Measurements from ENCODE around the gene LTB4R2.

Gene LTB4R2

GRCh38 chr14:24309538-24310264 lies at the start of gene LTB4R2:
Gene LTB4R2 (plus strand): TSS chr14:24310140. CDS start chr14:24310665, 525 bp downstream.
- peak within 1 kb of the TSS; percentile 71 for H3K27ac ChIP-seq (ENCODE audit: low read depth, low read length)
- peak within 1 kb of the TSS; percentile 55 to 61 for H3K9ac ChIP-seq (ENCODE audit: low read depth in 1 of 2, low read length in 2 of 2)
- H3K27me3 ChIP-seq (ENCODE audit: control insufficient read depth in 1 of 2, insufficient read depth in 2 of 2, low read length in 2 of 2): no peaks in the 10 kb centered on the region
- peak within 1 kb of the TSS; percentile 59 to 69 for H3K4me3 ChIP-seq (ENCODE audit: low read depth in 1 of 2, low read length in 2 of 2)
- peaks cover 50 to 77% of the 10 kb centered on the region in 2 donors for H3K4me1 ChIP-seq (ENCODE audit: control insufficient read depth in 1 of 2, insufficient read depth in 2 of 2, low read length in 2 of 2)
- H3K9me3 ChIP-seq (ENCODE audit: control insufficient read depth in 1 of 2, low read length in 2 of 2): no peaks in the 10 kb centered on the region
- peaks cover 18 to 20% of the 10 kb centered on the region in 2 donors for H3K36me3 ChIP-seq (ENCODE audit: control insufficient read depth in 1 of 2, insufficient read depth in 2 of 2, low read length in 2 of 2)

- Histone ChIP-seq H3K9ac (ENCODE audit: low read depth in 1 of 2, low read length in 2 of 2) (no peak overlapping the region), H3K27ac (ENCODE audit: low read depth, low read length) (no peak overlapping the region), H3K9me3 (ENCODE audit: control insufficient read depth in 1 of 2, low read length in 2 of 2) (no peaks in the 10 kb centered on the region), H3K4me3 (ENCODE audit: low read depth in 1 of 2, low read length in 2 of 2) (no peak overlapping the region), H3K4me1 (ENCODE audit: control insufficient read depth in 1 of 2, insufficient read depth in 2 of 2, low read length in 2 of 2) (no peaks in the 10 kb centered on the region), H3K27me3 (ENCODE audit: control insufficient read depth in 1 of 2, insufficient read depth in 2 of 2, low read length in 2 of 2) (no peaks in the 10 kb centered on the region), H3K36me3 (ENCODE audit: control insufficient read depth in 1 of 2, insufficient read depth in 2 of 2, low read length in 2 of 2) (peaks cover 0 to 15% of the 10 kb centered on the region in 2 donors)
Measured at GRCh38 chr14:24260780-24261157, 49.2 kb upstream of the LTB4R2 start.

GRCh38 chr14:24261256-24261968 lies 48.5 kb upstream of the LTB4R2 start:
- Histone ChIP-seq H3K27me3 (ENCODE audit: control insufficient read depth in 1 of 2, insufficient read depth in 2 of 2, low read length in 2 of 2) (no peaks in the 10 kb centered on the region), H3K4me3 (ENCODE audit: low read depth in 1 of 2, low read length in 2 of 2) (no peak overlapping the region), H3K9me3 (ENCODE audit: control insufficient read depth in 1 of 2, low read length in 2 of 2) (no peaks in the 10 kb centered on the region), H3K27ac (ENCODE audit: low read depth, low read length) (no peak overlapping the region), H3K36me3 (ENCODE audit: control insufficient read depth in 1 of 2, insufficient read depth in 2 of 2, low read length in 2 of 2) (peaks cover 5 to 21% of the 10 kb centered on the region in 2 donors), H3K9ac (ENCODE audit: low read depth in 1 of 2, low read length in 2 of 2) (no peak overlapping the region), H3K4me1 (ENCODE audit: control insufficient read depth in 1 of 2, insufficient read depth in 2 of 2, low read length in 2 of 2) (no peaks in the 10 kb centered on the region)

GRCh38 chr14:24261969-24262327 lies 48.0 kb upstream of the LTB4R2 start:
- H3K27ac ChIP-seq (ENCODE audit: low read depth, low read length): no peak overlapping the region
- no peaks in the 10 kb centered on the region for H3K4me1 ChIP-seq (ENCODE audit: control insufficient read depth in 1 of 2, insufficient read depth in 2 of 2, low read length in 2 of 2)
- H3K36me3 ChIP-seq (ENCODE audit: control insufficient read depth in 1 of 2, insufficient read depth in 2 of 2, low read length in 2 of 2): peaks cover 10 to 26% of the 10 kb centered on the region in 2 donors
- no peak overlapping the region for H3K4me3 ChIP-seq (ENCODE audit: low read depth in 1 of 2, low read length in 2 of 2)
- H3K27me3 ChIP-seq (ENCODE audit: control insufficient read depth in 1 of 2, insufficient read depth in 2 of 2, low read length in 2 of 2): no peaks in the 10 kb centered on the region
- no peak overlapping the region for H3K9ac ChIP-seq (ENCODE audit: low read depth in 1 of 2, low read length in 2 of 2)
- no peaks in the 10 kb centered on the region for H3K9me3 ChIP-seq (ENCODE audit: control insufficient read depth in 1 of 2, low read length in 2 of 2)

GRCh38 chr14:24262821-24263733 lies 46.9 kb upstream of the LTB4R2 start, which contains the start of gene TGM1:
Gene TGM1 (minus strand): TSS chr14:24263177. CDS start chr14:24262352, 825 bp downstream.
- no peaks in the 10 kb centered on the region for H3K9me3 ChIP-seq (ENCODE audit: control insufficient read depth in 1 of 2, low read length in 2 of 2)
- no peak within 1 kb of the TSS for H3K4me3 ChIP-seq (ENCODE audit: low read depth in 1 of 2, low read length in 2 of 2)
- no peaks in the 10 kb centered on the region for H3K27me3 ChIP-seq (ENCODE audit: control insufficient read depth in 1 of 2, insufficient read depth in 2 of 2, low read length in 2 of 2)
- no peak within 1 kb of the TSS for H3K9ac ChIP-seq (ENCODE audit: low read depth in 1 of 2, low read length in 2 of 2)
- no peaks in the 10 kb centered on the region for H3K4me1 ChIP-seq (ENCODE audit: control insufficient read depth in 1 of 2, insufficient read depth in 2 of 2, low read length in 2 of 2)
- peaks cover 16 to 35% of the 10 kb centered on the region in 2 donors for H3K36me3 ChIP-seq (ENCODE audit: control insufficient read depth in 1 of 2, insufficient read depth in 2 of 2, low read length in 2 of 2)
- H3K27ac ChIP-seq (ENCODE audit: low read depth, low read length): no peak within 1 kb of the TSS

GRCh38 chr14:24263848-24264247 lies 46.1 kb upstream of the LTB4R2 start:
- H3K36me3 ChIP-seq (ENCODE audit: control insufficient read depth in 1 of 2, insufficient read depth in 2 of 2, low read length in 2 of 2): peaks cover 17 to 43% of the 10 kb centered on the region in 2 donors

GRCh38 chr14:24264298-24264697 lies 45.6 kb upstream of the LTB4R2 start:
- H3K36me3 ChIP-seq (ENCODE audit: control insufficient read depth in 1 of 2, insufficient read depth in 2 of 2, low read length in 2 of 2): peaks cover 22 to 47% of the 10 kb centered on the region in 2 donors
- no peaks in the 10 kb centered on the region for H3K9me3 ChIP-seq (ENCODE audit: control insufficient read depth in 1 of 2, low read length in 2 of 2)
- no peak overlapping the region for H3K4me3 ChIP-seq (ENCODE audit: low read depth in 1 of 2, low read length in 2 of 2)
- H3K27me3 ChIP-seq (ENCODE audit: control insufficient read depth in 1 of 2, insufficient read depth in 2 of 2, low read length in 2 of 2): no peaks in the 10 kb centered on the region
- no peak overlapping the region for H3K9ac ChIP-seq (ENCODE audit: low read depth in 1 of 2, low read length in 2 of 2)
- H3K4me1 ChIP-seq (ENCODE audit: control insufficient read depth in 1 of 2, insufficient read depth in 2 of 2, low read length in 2 of 2): no peaks in the 10 kb centered on the region
- no peak overlapping the region for H3K27ac ChIP-seq (ENCODE audit: low read depth, low read length)

More at GRCh38 chr14:24263848-24264247, 46.1 kb upstream of the LTB4R2 start:
- Histone ChIP-seq H3K4me3 (ENCODE audit: low read depth in 1 of 2, low read length in 2 of 2) (no peak overlapping the region), H3K27ac (ENCODE audit: low read depth, low read length) (no peak overlapping the region), H3K4me1 (ENCODE audit: control insufficient read depth in 1 of 2, insufficient read depth in 2 of 2, low read length in 2 of 2) (no peaks in the 10 kb centered on the region), H3K9ac (ENCODE audit: low read depth in 1 of 2, low read length in 2 of 2) (no peak overlapping the region), H3K9me3 (ENCODE audit: control insufficient read depth in 1 of 2, low read length in 2 of 2) (no peaks in the 10 kb centered on the region), H3K27me3 (ENCODE audit: control insufficient read depth in 1 of 2, insufficient read depth in 2 of 2, low read length in 2 of 2) (no peaks in the 10 kb centered on the region)

GRCh38 chr14:24266344-24267244 lies 43.3 kb upstream of the LTB4R2 start:
- Histone ChIP-seq H3K4me1 (ENCODE audit: control insufficient read depth in 1 of 2, insufficient read depth in 2 of 2, low read length in 2 of 2) (peaks cover 4 to 6% of the 10 kb centered on the region in 2 donors), H3K27ac (ENCODE audit: low read depth, low read length) (no peak overlapping the region), H3K4me3 (ENCODE audit: low read depth in 1 of 2, low read length in 2 of 2) (no peak overlapping the region), H3K27me3 (ENCODE audit: control insufficient read depth in 1 of 2, insufficient read depth in 2 of 2, low read length in 2 of 2) (no peaks in the 10 kb centered on the region), H3K36me3 (ENCODE audit: control insufficient read depth in 1 of 2, insufficient read depth in 2 of 2, low read length in 2 of 2) (peaks cover 22 to 53% of the 10 kb centered on the region in 2 donors), H3K9me3 (ENCODE audit: control insufficient read depth in 1 of 2, low read length in 2 of 2) (no peaks in the 10 kb centered on the region), H3K9ac (ENCODE audit: low read depth in 1 of 2, low read length in 2 of 2) (no peak overlapping the region)

GRCh38 chr14:24267516-24267915 lies 42.4 kb upstream of the LTB4R2 start:
- Histone ChIP-seq H3K27ac (ENCODE audit: low read depth, low read length) (no peak overlapping the region), H3K36me3 (ENCODE audit: control insufficient read depth in 1 of 2, insufficient read depth in 2 of 2, low read length in 2 of 2) (peaks cover 22 to 53% of the 10 kb centered on the region in 2 donors), H3K27me3 (ENCODE audit: control insufficient read depth in 1 of 2, insufficient read depth in 2 of 2, low read length in 2 of 2) (no peaks in the 10 kb centered on the region), H3K9ac (ENCODE audit: low read depth in 1 of 2, low read length in 2 of 2) (no peak overlapping the region), H3K9me3 (ENCODE audit: control insufficient read depth in 1 of 2, low read length in 2 of 2) (no peaks in the 10 kb centered on the region), H3K4me1 (ENCODE audit: control insufficient read depth in 1 of 2, insufficient read depth in 2 of 2, low read length in 2 of 2) (peaks cover 13% of the 10 kb centered on the region in 2 donors), H3K4me3 (ENCODE audit: low read depth in 1 of 2, low read length in 2 of 2) (no peak overlapping the region)

Measured in duodenal mucosa (tissue), 2 donors.